Fibroblast of the aortic adventitia (primary cell): ENCODE measurements around the gene BABAM2. TPM values are rescaled to one million over a fixed set of nuclear protein-coding genes. Genes with fewer than 3 reads are reported as not detected.

Experiments
- DNase-seq: peaks from one replicate; pipeline ENCODE4 v3.0.0-alpha.2; 2010; ENCODE audit warnings: low read depth
- H3K4me3 ChIP-seq: 2 replicates; pipeline ENCODE4 v1.5.1; 2011; ENCODE audit warnings: low read depth, mild to moderate bottlenecking, control low read depth, low read length, moderate library complexity
- total RNA-seq: library from RNA; depleted of rRNA; stranded (reverse); fragments of >200 nt; gene quantifications from 2 replicates; pipeline ENCODE4 v1.2.3, GENCODE V29; 2012; ENCODE audit warnings: low replicate concordance
- TF ChIP-seq, protein P1 (sequence below): IDR thresholded peaks from 2 replicates; pipeline ENCODE4 v1.5.1; 2011; ENCODE audit warnings: mild to moderate bottlenecking, low read length, control low read depth, inconsistent platforms; ENCODE audit not compliant: insufficient read depth

Gene BABAM2
- total RNA-seq, 1 donor = 45.3 TPM

DNA sequence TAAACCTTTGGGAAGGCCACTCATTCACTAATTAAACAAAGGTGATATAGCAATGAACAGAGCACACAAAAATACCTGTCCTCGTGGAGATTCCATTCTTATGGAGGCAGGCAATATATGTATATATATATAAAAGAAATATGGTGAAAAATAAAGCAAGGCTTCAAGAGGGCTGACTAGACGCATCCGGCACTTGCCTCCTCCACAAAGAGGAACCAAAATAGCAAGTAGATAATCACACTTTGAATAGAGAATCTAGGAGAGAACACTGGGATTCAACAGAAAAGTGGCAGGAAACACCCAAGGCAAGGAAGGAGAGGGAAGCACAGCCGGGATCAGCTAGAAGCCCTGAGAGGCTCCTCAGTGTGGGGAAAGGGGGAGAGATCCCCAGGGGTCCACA is 283.7 kb downstream of the BABAM2 start:
- TF ChIP-seq, protein P1, sequence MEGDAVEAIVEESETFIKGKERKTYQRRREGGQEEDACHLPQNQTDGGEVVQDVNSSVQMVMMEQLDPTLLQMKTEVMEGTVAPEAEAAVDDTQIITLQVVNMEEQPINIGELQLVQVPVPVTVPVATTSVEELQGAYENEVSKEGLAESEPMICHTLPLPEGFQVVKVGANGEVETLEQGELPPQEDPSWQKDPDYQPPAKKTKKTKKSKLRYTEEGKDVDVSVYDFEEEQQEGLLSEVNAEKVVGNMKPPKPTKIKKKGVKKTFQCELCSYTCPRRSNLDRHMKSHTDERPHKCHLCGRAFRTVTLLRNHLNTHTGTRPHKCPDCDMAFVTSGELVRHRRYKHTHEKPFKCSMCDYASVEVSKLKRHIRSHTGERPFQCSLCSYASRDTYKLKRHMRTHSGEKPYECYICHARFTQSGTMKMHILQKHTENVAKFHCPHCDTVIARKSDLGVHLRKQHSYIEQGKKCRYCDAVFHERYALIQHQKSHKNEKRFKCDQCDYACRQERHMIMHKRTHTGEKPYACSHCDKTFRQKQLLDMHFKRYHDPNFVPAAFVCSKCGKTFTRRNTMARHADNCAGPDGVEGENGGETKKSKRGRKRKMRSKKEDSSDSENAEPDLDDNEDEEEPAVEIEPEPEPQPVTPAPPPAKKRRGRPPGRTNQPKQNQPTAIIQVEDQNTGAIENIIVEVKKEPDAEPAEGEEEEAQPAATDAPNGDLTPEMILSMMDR = no peak
- DNase-seq = no peak
- no peak overlapping the region for H3K4me3 ChIP-seq

DNA sequence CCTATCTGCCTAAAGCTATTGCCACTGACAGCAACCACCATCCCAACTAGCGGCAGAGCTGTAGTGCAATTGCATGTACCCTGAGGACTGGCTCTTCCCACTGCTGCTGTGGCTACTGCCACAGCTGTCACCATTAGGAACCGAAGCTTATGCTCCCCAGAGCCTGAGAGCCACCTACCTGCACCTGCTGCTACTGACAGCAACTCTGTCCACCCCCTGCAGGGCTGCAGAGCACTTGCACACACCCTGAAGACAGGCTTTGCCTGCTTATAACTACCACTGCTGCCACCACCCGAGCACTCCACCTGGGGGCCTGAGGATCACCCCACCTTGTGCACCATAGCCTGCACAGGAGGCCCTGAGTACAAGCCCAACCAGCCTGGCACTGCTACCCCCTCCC is 284.5 kb downstream of the BABAM2 start:
- DNase-seq = no peak
- no peak overlapping the region for H3K4me3 ChIP-seq
- TF ChIP-seq, protein P1 = no peak

DNA sequence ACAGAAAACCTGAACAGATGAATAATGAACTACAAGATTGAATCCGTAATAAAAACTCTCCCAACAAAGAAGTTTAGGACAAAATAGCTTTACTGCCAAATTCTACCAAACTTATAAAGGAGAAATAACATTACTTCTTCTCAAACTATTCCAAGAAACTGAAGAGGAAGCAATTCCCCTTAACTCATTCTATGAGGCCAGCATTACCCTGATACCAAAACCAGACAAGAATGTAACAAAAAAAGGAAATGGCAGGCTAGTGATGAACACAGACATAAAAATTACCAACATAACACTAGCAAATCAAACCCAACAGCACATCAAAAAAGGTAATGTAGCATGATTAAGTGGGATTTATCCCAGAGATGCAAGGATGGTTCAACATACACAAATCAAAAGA is 288.4 kb downstream of the BABAM2 start:
- DNase-seq = no peak
- TF ChIP-seq, protein P1 = no peak
- H3K4me3 ChIP-seq = no peak overlapping the region

DNA sequence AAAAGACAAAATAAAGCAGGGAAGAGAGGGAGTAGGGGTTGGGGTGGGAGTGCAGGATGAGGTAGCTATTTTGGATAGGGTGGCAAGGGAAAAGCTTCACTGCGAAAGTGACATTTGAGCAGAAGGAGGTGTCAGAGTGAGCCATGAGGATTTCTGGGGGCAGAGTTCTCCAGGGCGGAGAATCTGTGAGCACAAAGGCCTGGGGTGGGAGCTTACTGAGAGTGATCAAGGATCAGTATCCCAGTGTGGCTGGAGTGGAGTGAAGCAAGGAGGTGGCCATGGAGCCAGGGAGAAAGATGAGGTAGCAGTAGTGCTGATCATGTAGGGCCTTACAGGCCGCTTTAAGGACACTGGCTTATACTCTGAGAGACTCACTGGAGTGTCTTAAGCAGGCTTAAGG is 291.3 kb downstream of the BABAM2 start:
- TF ChIP-seq, protein P1 = no peak
- no peak overlapping the region for H3K4me3 ChIP-seq
- no peak for DNase-seq

DNA sequence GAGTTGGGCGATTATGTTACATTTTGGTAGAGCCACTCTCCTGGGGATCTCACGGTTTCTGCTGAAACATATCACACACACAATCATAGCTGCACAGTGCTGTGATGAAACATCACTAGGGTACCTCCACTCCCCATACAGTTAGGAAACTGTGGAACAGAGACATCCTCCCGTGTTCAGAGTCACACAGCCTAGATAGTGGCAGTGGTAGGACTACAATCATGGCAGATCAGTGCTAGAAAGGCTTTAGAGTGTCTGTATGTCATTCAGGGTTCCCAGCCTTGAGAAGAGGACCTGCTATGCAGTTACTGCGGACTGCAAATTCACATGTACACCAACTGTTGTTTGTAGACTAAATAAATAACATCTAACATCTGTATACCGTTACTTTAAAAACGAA is 291.8 kb downstream of the BABAM2 start:
- DNase-seq = no peak
- TF ChIP-seq, protein P1 = no peak
- no peak overlapping the region for H3K4me3 ChIP-seq

DNA sequence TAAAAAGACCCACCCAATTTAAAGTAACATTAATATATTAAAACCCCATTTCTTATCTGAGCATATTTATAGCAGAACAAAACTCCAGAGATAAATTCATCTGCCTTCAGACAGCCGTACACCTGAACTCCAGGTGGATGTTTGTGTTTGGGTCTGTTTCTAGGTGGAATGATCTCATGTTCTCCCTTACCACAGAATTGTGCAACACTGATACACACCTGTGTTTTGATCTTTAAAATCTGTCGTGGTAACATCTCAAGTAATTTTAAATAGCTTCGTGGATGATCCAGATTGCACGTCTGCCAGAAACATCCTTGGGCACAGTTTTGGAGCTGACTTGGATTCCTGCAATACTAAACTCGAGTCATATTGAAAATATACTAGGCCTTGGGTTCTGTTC is 294.6 kb downstream of the BABAM2 start:
- DNase-seq = no peak
- TF ChIP-seq, protein P1 = no peak
- H3K4me3 ChIP-seq = no peak overlapping the region

DNA sequence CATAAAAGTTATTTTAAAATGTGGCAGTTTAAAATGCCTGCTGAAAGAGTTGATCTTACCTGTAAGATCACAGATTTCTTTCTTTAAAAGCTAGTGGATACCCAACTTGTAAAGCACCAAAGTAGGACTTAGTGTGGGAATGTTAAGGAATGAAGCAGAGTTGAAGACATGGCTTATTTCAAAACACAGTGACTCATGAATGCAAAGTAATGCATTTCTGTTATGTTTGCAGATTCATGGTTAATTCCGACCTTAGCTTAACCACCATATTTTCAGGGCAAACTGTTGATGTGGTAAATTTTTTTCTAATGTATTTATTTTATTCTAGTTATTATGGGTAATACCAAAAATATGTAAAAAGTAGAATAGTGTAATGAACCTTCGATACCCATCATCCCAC is 295.4 kb downstream of the BABAM2 start:
- peak; percentile 43 for DNase-seq
- TF ChIP-seq, protein P1 = no peak
- no peak overlapping the region for H3K4me3 ChIP-seq
